GM21447 (cell line): ENCODE results near the gene BACH1.
"Not testable (repeated sequence)": the region's sequence is repeated elsewhere in the genome, so short reads cannot be mapped to it uniquely, and the experiment has no call there.

ENCODE experiments used
- ATAC-seq: cut with Tn5 transposase; IDR thresholded peaks from one replicate; pipeline ENCODE4 v1.9.1; 2021; ENCODE audit not compliant: unreplicated experiment

The BACH1 gene

GRCh38 chr21:29343519-29343918 is 44.8 kb downstream of the BACH1 start:
- ATAC-seq: no peak

DNA sequence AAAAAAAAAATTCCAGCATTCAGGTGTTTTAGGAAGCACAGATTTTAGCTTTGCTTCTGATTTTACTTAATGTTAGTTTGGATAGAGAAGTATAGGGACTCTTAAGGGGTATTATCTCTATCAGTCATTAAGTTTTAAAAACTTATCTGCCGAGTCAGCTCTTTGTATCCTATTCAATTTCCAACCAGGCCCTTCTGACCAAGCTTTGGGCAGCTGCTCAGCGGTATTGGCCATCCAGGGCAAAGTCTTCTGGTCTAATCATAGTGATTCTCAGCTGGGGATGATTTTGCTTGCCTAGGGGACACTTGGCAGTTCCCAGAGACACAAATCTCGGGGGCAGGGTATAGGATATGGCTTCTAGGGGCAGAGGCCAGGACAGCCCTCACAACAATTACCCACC is 47.6 kb downstream of the BACH1 start:
- ATAC-seq: no peak

GRCh38 chr21:29346771-29347170 is 48.0 kb downstream of the BACH1 start:
- no peak for ATAC-seq

DNA sequence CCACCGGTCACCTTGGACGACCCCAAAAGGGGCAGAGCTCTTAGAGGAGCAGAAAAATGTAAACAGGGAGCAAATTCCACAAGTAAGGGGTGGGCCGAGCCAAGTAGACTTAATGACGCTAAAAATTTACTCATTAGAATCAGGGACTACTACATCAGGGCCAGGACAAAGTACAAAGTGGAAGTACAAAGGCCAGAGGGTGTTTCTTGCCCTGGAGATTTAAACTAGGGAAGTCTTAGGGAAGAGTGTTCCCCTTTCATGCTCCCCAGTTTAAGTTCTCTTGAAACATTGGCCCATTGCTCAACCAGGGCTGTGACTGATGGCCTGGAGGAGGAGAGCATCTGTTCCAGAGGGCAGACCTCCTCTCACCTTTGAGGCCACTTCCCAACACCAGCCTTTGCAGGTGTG is 48.6 kb downstream of the BACH1 start:
- no peak for ATAC-seq

DNA sequence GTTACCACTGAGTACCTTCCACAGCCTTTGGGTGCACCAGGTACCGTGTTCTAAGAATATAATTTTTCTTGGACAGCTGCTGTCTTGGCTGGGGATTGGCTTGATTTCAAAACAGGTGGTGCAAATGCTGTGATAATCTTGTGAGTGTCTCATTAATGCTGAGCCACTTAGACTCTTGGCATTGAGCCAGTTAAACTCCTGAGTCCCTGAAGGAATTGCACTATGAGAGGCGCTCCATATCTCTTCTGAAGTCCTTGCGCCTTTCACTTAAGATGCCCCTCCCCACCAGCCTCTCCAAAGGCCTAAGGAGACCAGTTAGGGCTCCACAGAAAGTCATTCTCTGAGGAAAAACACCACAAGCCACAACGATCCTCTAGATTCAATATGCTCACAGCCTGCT is 51.0 kb downstream of the BACH1 start:
- no peak for ATAC-seq

- no peak for ATAC-seq
Measured at GRCh38 chr21:29350246-29350779, 51.6 kb downstream of the BACH1 start.

GRCh38 chr21:29351691-29352090 is 53.0 kb downstream of the BACH1 start:
- no peak for ATAC-seq

GRCh38 chr21:29355043-29355710 is 56.5 kb downstream of the BACH1 start:
- not testable (repeated sequence) for ATAC-seq

GRCh38 chr21:29356291-29356690 is 57.6 kb downstream of the BACH1 start:
- ATAC-seq: not testable (repeated sequence)

DNA sequence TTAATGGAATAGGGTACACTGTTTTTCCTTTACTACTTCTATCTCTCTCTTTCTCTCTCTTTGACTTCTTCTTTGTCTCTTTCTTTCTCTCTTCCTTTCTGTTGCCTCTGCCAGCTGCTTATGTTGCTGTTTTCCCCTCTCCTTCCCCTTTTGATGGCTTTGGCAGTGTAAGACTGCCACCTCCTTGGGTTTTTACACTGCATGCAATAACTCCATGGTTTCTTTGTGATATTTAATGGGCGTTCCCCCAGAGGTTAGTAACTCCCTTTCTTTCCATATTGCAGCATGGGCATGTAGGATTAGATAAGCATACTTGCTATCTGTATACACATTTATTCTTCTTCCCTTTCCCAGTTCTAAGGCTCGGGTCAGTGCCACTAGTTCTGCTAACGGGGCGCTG is 58.1 kb downstream of the BACH1 start:
- not testable (repeated sequence) for ATAC-seq

DNA sequence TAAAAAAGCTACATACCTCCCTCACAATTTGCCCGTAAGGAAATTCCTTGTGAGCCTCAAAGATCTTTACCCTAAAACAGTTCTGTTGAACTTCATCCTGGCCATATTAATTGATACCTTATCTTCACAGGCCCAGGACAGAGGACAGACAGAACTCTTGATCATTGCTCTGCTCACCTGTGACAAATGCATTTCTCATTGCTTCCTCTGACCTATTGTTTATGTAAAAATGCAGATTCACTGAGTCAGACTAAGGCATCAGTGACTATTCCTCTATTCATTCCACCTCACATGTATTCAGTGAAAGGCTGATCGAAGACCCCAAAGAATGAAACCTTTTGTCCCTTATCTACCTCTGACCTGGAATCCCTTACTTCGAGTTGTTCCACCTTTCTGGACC is 61.0 kb downstream of the BACH1 start:
- no peak for ATAC-seq

GRCh38 chr21:29360799-29361765 is 62.4 kb downstream of the BACH1 start:
- ATAC-seq: no peak

- ATAC-seq: no peak
Measured at GRCh38 chr21:29362758-29363157, 64.0 kb downstream of the BACH1 start.

DNA sequence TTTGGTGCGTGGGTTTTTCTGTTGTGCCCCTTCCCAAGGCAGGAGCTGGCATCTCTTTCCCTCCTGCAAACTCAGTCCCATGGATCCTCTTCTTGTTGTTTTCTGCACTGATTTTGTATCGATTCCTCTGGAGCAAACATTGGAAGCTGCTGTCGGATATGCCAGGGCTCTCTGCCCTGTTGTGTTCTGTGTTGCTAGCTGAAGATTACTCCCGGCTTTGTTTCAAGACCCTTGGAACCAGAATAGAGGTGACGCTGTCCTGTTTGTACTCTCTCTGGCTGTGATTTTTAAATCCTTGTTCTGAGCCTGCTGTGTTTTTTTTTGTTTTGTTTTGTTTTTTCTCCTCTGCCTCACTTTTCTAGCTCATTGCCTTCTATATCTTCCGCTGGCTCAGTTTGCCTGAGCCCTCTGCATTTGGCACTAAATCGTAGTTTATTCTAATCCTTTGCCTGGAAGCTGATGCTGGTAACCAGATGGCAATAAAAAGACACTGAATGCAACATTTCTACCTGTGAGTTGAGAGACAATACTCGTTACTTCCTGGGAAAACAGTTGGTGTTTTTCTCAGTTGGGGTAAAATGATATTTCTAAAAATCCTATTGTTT is 67.0 kb downstream of the BACH1 start:
- ATAC-seq: no peak

DNA sequence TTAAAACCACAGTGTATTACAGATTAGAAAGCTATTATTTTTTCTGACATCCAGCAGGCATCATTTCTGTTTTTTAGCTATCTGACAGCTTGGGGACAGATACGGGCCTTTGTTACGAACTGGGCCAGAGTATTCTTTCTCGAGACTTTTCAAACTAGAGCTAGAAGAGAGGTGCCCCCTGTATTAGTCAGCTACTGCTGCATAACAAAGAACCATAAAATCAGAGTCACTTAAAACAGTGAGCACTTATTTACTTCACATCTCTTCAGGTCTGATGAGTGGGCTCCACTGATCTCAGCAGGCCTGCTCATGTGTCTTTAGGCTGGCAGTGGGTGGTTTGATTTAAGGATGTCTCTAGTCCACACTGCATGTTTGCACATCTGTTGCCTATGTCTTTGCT is 67.8 kb downstream of the BACH1 start:
- no peak for ATAC-seq

DNA sequence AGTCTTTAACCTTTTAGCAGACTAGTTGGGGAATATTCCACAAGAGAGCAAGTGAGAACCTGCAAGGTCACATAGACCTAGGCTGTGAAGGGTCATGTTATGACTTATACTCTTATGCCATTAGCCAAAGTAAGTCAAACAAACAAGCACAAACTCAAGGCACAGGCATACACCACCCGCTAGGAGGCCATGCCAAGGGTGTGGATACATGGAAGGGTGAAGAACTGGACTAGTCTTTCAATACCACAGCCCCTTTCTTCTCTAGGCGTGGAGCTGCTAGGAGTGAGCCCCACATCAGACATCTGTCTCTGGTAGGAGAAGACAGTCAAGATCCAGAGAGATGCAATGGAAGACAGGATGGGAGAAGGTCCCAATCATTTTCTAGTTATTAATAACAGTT is 68.6 kb downstream of the BACH1 start:
- ATAC-seq: no peak

- ATAC-seq: no peak
Measured at GRCh38 chr21:29368906-29369305, 70.2 kb downstream of the BACH1 start.

GRCh38 chr21:29371464-29371863 is 72.7 kb downstream of the BACH1 start:
- no peak for ATAC-seq

GRCh38 chr21:29372063-29372802 is 73.5 kb downstream of the BACH1 start:
- peak; percentile 85 for ATAC-seq

GRCh38 chr21:29374481-29374880 is 75.8 kb downstream of the BACH1 start:
- ATAC-seq: no peak

GRCh38 chr21:29376556-29376955 is 77.8 kb downstream of the BACH1 start:
- peak; percentile 67 for ATAC-seq
